A673 (cell line): ENCODE results near the gene CAPN10. TPM values are rescaled to one million over a fixed set of nuclear protein-coding genes. Genes with fewer than 3 reads are reported as not detected.

Experiments used
- BruUV-seq: library from RNA; stranded (reverse); fragments of 400-500 nt; replicated peaks from 2 replicates; lab custom pipeline; 2021; lab: Mats Ljungman, UMichigan
- CTCF ChIA-PET: fragments of 300-600 bp; sonication (Branson Sonifier 250); formaldehyde crosslinking; loops from one replicate; lab custom pipeline; 2022; ENCODE audit warnings: antibody characterized with exemption; lab: Charles Lee
- POLR2A ChIA-PET: fragments of 300-600 bp; sonication (Branson Sonifier 250); formaldehyde crosslinking; loops from one replicate; lab custom pipeline; 2022; ENCODE audit warnings: antibody characterized with exemption; ENCODE audit not compliant: low non-redundant PET; lab: Charles Lee
- DNase-seq: peaks from one replicate; pipeline ENCODE4 v3.0.0-alpha.2; 2015; ENCODE audit warnings: low spot score
- H3K27ac ChIP-seq: fragments of 200-600 bp; sonication (generic); 2 replicates; pipeline ENCODE4 v1.5.1; 2016; ENCODE audit warnings: mixed run types, low read depth, mild to moderate bottlenecking, mixed read lengths, antibody characterized with exemption, low read length; ENCODE audit not compliant: poor library complexity, severe bottlenecking
- H3K27me3 ChIP-seq: fragments of 200-600 bp; sonication (generic); replicated peaks from 2 replicates; pipeline ENCODE4 v1.6.1; 2017; ENCODE audit warnings: mixed run types, low read depth, mild to moderate bottlenecking, mixed read lengths, antibody characterized with exemption, low read length; ENCODE audit not compliant: insufficient read depth, poor library complexity
- H3K36me3 ChIP-seq: fragments of 200-600 bp; sonication (generic); 2 replicates; pipeline ENCODE4 v1.6.1; 2016; ENCODE audit warnings: mixed run types, mild to moderate bottlenecking, mixed read lengths, antibody characterized with exemption, low read length; ENCODE audit not compliant: insufficient read depth, poor library complexity, severe bottlenecking
- H3K4me1 ChIP-seq: fragments of 200-600 bp; sonication (generic); 2 replicates; pipeline ENCODE4 v1.6.1; 2017; ENCODE audit warnings: mixed run types, mild to moderate bottlenecking, mixed read lengths, antibody characterized with exemption, low read length; ENCODE audit not compliant: insufficient read depth, poor library complexity, severe bottlenecking
- H3K4me3 ChIP-seq: fragments of 200-600 bp; sonication (generic); 2 replicates; pipeline ENCODE4 v1.5.1; 2016; ENCODE audit warnings: low read depth, mixed run types, mild to moderate bottlenecking, mixed read lengths, low read length; ENCODE audit not compliant: poor library complexity, severe bottlenecking
- H3K9me3 ChIP-seq: fragments of 200-600 bp; sonication (generic); 2 replicates; pipeline ENCODE4 v1.6.1; 2016; ENCODE audit warnings: mixed run types, low read depth, mild to moderate bottlenecking, mixed read lengths, antibody characterized with exemption, low read length; ENCODE audit not compliant: poor library complexity, severe bottlenecking
- EZH2 ChIP-seq: fragments of 200-600 bp; sonication (generic); IDR thresholded peaks from 2 replicates; pipeline ENCODE4 v1.6.1; 2017; ENCODE audit warnings: borderline replicate concordance, low read depth, mild to moderate bottlenecking, mixed read lengths, antibody characterized with exemption, low read length; ENCODE audit not compliant: poor library complexity, severe bottlenecking
- intact Hi-C: fragments of 100-400 bp; cut with micrococcal nuclease; formaldehyde crosslinking; loops from one replicate; pipeline ENCODE4 v1.10.0; 2022; ENCODE audit not compliant: unreplicated experiment
- total RNA-seq: library from RNA; stranded (reverse); gene quantifications from 2 replicates; pipeline ENCODE4 v1.2.3, GENCODE V29; 2021
- TF ChIP-seq, protein P1 (sequence below): fragments of 300-800, 200-600 bp; sonication (generic); conservative IDR thresholded peaks from 2 replicates; pipeline ENCODE4 v1.5.1; 2017; ENCODE audit warnings: low read depth, mild to moderate bottlenecking, antibody characterized with exemption, low read length, moderate library complexity, mixed read lengths

Gene CAPN10
- total RNA-seq, 1 experiment from 2014 or later, result 43.5 TPM

DNA sequence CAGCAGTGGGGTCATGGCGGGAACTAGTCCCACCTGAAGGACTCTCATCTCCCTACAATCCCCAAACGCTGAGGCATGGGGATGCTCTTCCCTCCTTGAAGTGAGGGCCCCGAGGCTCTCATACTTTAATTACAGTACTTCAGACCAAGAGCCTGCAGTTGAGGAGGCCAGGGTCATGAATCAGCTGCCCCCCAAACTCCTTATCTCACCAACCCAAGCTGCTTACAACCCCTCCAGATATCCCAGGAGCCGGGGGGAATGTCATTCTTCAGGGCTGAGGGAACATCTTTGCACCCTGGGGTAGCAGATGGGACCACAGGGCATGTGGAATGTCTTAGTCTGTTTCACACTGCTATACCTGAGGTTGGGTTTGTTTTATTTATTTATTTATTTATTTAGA is 2.8 kb upstream of the CAPN10 start:
- Histone ChIP-seq H3K27ac (no peak overlapping the region), H3K36me3 (peaks cover 8% of the 10 kb centered on the region), H3K27me3 (no peaks in the 10 kb centered on the region), H3K9me3 (no peaks in the 10 kb centered on the region), H3K4me3 (no peak overlapping the region), H3K4me1 (peaks cover 20% of the 10 kb centered on the region)
- DNase-seq, result no peak
- POLR2A ChIA-PET, result no interaction called here
- intact Hi-C loops, result no loop called here
- CTCF ChIA-PET, result no interaction called here
- TF ChIP-seq, protein P1, sequence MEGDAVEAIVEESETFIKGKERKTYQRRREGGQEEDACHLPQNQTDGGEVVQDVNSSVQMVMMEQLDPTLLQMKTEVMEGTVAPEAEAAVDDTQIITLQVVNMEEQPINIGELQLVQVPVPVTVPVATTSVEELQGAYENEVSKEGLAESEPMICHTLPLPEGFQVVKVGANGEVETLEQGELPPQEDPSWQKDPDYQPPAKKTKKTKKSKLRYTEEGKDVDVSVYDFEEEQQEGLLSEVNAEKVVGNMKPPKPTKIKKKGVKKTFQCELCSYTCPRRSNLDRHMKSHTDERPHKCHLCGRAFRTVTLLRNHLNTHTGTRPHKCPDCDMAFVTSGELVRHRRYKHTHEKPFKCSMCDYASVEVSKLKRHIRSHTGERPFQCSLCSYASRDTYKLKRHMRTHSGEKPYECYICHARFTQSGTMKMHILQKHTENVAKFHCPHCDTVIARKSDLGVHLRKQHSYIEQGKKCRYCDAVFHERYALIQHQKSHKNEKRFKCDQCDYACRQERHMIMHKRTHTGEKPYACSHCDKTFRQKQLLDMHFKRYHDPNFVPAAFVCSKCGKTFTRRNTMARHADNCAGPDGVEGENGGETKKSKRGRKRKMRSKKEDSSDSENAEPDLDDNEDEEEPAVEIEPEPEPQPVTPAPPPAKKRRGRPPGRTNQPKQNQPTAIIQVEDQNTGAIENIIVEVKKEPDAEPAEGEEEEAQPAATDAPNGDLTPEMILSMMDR, result no peak
- no peak for TF ChIP-seq EZH2
- BruUV-seq, result no TSS peak

DNA sequence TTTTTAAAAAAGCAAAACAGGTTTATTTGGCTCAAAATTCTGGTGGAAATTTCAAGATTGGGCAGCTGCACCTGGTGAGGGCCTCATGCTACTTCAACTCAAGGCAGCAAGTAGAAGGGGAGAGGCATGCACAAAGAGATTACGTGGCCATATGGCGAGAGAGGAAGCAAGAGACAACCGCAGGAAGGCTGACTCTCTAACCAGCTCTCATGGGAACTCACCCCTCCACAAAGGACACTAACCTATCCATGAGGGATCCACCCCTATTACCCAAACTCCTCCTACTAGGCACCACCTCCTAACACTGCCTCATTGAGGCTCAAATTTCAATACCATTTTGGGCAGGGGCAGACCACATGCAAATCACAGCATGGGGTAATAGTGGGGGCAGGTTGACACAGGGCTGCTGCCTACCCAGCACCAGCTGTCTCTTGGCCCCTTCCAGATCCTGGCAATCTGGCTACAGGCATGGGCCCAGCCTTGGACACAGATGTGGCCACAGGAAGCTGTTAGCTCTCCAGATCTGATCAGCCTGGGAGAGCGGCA is 2.0 kb upstream of the CAPN10 start:
- Histone ChIP-seq H3K4me3 (peak overlapping the region; percentile 96), H3K4me1 (peaks cover 28% of the 10 kb centered on the region), H3K27me3 (no peaks in the 10 kb centered on the region), H3K27ac (peak overlapping the region; percentile 97), H3K36me3 (peaks cover 8% of the 10 kb centered on the region), H3K9me3 (no peaks in the 10 kb centered on the region)
- TF ChIP-seq, protein P1, result no peak
- TF ChIP-seq EZH2, result no peak
- intact Hi-C loops, result no loop called here
- peak; percentile 77 for DNase-seq
- CTCF ChIA-PET, result interaction anchor here (2.8 kb wide), 1 partner anchor 18 kb away, joined by 14 read pairs; no protein-coding TSS in a partner anchor
- BruUV-seq, result no TSS peak
- POLR2A ChIA-PET, result no interaction called here

DNA sequence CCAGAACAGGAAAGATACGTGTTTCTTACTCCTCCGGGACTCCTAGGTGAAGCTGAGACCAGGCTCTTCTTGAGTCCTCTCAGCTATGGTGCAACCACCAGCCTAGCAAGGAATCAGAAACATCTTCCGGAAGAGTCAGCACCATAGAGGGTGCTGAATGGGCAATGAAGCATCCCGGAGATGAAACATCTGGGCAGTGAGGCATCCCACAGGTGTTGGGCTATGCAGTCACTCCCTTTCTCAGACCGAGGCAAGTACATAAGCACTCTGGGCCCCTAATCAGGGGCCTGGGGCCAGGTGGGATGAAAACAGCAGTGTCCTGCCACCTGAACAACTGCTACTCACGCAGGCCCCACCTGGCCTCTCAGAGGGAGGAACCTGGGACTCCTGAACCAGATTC is 1.4 kb upstream of the CAPN10 start:
- POLR2A ChIA-PET, result no interaction called here
- DNase-seq, result no peak
- Histone ChIP-seq H3K27me3 (no peaks in the 10 kb centered on the region), H3K36me3 (peaks cover 8% of the 10 kb centered on the region), H3K27ac (peak overlapping the region; percentile 97), H3K4me3 (peak overlapping the region; percentile 96), H3K9me3 (no peaks in the 10 kb centered on the region), H3K4me1 (peaks cover 29% of the 10 kb centered on the region)
- CTCF ChIA-PET, result interaction anchor here (2.8 kb wide), 1 partner anchor 19 kb away, joined by 14 read pairs; no protein-coding TSS in a partner anchor
- intact Hi-C loops, result no loop called here
- BruUV-seq, result no TSS peak
- TF ChIP-seq, protein P1, result no peak
